ENCODE data around the gene ZNF366.

Gene ZNF366

GRCh38 chr5:72515211-72515610 lies 8.0 kb upstream of the ZNF366 start:
- Histone ChIP-seq H3K27me3 (no peaks in the 10 kb centered on the region), H3K9me3 (no peaks in the 10 kb centered on the region), H3K4me1 (no peaks in the 10 kb centered on the region), H3K36me3 (no peaks in the 10 kb centered on the region), H3K4me3 (ENCODE audit: low read depth, low read length) (no peak overlapping the region)
- TF ChIP-seq, protein P1, sequence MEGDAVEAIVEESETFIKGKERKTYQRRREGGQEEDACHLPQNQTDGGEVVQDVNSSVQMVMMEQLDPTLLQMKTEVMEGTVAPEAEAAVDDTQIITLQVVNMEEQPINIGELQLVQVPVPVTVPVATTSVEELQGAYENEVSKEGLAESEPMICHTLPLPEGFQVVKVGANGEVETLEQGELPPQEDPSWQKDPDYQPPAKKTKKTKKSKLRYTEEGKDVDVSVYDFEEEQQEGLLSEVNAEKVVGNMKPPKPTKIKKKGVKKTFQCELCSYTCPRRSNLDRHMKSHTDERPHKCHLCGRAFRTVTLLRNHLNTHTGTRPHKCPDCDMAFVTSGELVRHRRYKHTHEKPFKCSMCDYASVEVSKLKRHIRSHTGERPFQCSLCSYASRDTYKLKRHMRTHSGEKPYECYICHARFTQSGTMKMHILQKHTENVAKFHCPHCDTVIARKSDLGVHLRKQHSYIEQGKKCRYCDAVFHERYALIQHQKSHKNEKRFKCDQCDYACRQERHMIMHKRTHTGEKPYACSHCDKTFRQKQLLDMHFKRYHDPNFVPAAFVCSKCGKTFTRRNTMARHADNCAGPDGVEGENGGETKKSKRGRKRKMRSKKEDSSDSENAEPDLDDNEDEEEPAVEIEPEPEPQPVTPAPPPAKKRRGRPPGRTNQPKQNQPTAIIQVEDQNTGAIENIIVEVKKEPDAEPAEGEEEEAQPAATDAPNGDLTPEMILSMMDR (IDR thresholded peaks at IDR 0.05; ENCODE audit: low read depth, low read length) = no peak
- DNase-seq = no peak

GRCh38 chr5:72512593-72512860 lies 5.3 kb upstream of the ZNF366 start:
- TF ChIP-seq, protein P1 (IDR thresholded peaks at IDR 0.05; ENCODE audit: low read depth, low read length) = no peak
- Histone ChIP-seq H3K36me3 (no peaks in the 10 kb centered on the region), H3K9me3 (no peaks in the 10 kb centered on the region), H3K27me3 (no peaks in the 10 kb centered on the region), H3K4me1 (no peaks in the 10 kb centered on the region), H3K4me3 (ENCODE audit: low read depth, low read length) (no peak overlapping the region)
- DNase-seq = no peak

- Histone ChIP-seq H3K4me1 (no peaks in the 10 kb centered on the region), H3K36me3 (no peaks in the 10 kb centered on the region), H3K9me3 (no peaks in the 10 kb centered on the region), H3K27me3 (no peaks in the 10 kb centered on the region), H3K4me3 (ENCODE audit: low read depth, low read length) (no peak overlapping the region)
- TF ChIP-seq, protein P1 (IDR thresholded peaks at IDR 0.05; ENCODE audit: low read depth, low read length) = no peak
- no peak for DNase-seq
Observed at GRCh38 chr5:72511774-72512592, 4.8 kb upstream of the ZNF366 start.

DNA sequence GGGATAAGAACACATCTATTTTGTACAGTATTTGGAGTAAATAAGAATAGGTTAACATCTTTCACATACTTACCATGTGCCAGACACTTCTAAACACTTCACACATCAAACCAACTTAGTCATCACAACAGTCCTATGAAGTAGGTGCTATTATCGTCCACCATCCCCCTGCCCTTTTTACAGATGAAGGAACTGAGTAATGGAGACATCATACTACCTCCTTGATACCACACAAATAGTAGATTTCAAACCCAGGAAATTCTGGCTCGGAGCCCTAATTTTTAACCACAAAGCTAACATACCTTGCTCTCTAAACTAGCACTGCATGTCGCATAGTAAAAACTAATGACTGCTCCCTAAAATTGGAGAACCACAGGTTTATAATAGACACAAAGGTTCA lies 4.2 kb upstream of the ZNF366 start:
- TF ChIP-seq, protein P1 (IDR thresholded peaks at IDR 0.05; ENCODE audit: low read depth, low read length) = no peak
- DNase-seq = no peak
- Histone ChIP-seq H3K36me3 (no peaks in the 10 kb centered on the region), H3K4me1 (no peaks in the 10 kb centered on the region), H3K4me3 (ENCODE audit: low read depth, low read length) (no peak overlapping the region), H3K9me3 (no peaks in the 10 kb centered on the region), H3K27me3 (no peaks in the 10 kb centered on the region)

DNA sequence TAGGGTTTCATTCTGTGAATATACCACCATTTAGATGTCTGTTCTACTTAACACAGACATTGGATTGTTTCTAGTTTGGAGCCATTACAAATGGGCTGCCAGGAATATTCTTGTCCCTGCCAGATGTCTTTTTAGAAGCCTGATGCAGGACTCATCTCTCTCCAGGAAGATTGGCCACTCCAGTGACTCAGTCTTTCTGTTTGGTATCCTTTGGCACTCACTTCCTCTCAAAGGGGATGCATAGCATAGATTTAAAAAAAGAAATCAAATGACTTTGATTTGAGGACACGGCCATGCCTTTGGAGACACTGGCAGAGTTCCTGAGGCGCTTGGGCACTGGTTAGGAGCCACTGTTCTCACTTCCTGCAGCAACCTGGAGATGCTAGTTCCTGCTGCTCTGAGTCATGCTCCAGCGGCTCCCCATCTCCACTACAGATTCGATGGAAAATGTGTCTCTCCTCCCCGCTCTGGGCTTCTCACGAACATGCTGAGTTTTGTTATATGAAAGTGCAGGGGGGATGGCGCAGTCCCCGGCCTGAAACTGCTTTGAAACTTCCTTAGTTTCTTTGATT lies 3.5 kb upstream of the ZNF366 start:
- no peak for DNase-seq
- TF ChIP-seq, protein P1 (IDR thresholded peaks at IDR 0.05; ENCODE audit: low read depth, low read length) = no peak
- no peaks in the 10 kb centered on the region for H3K4me1 ChIP-seq

DNA sequence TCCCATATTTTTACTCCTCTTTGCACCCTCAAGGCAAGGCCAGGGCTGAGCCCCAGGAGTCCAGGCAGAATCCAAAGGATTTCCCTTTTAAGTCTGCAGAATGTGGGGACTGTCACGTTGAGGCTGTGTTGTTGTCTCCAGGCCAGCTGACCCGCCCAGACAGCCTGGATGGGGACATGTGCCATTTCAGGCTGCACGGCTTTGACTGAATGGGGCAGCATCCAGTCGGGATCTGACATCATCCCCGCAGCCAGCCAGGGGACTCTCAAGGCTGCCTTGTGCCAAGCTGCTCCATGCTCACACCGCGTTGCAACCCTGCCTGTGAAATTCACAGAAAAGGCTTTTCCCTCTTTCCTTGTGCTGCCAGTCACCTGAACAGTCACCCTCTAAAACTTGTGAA lies 2.2 kb upstream of the ZNF366 start:
- TF ChIP-seq, protein P1 (IDR thresholded peaks at IDR 0.05; ENCODE audit: low read depth, low read length) = no peak
- no peaks in the 10 kb centered on the region for H3K9me3 ChIP-seq
- H3K27me3 ChIP-seq = no peaks in the 10 kb centered on the region
- H3K4me1 ChIP-seq = no peaks in the 10 kb centered on the region
- no peaks in the 10 kb centered on the region for H3K36me3 ChIP-seq
- no peak for DNase-seq
- H3K4me3 ChIP-seq (ENCODE audit: low read depth, low read length) = no peak overlapping the region

More for the DNA sequence above, 3.5 kb upstream of the ZNF366 start:
- H3K27me3 ChIP-seq = no peaks in the 10 kb centered on the region
- no peaks in the 10 kb centered on the region for H3K9me3 ChIP-seq
- no peaks in the 10 kb centered on the region for H3K36me3 ChIP-seq
- H3K4me3 ChIP-seq (ENCODE audit: low read depth, low read length) = no peak overlapping the region

Data from BE2C (cell line).